HG02588 (cell line): ENCODE measurements around the gene USP48.
"Not testable (repeated sequence)": the region's sequence is repeated elsewhere in the genome, so short reads cannot be mapped to it uniquely, and the experiment has no call there.

ENCODE experiments used
- ATAC-seq: cut with Tn5 transposase; IDR thresholded peaks from one replicate; pipeline ENCODE4 v1.9.1; 2021; ENCODE audit warnings: mild to moderate bottlenecking, moderate library complexity; ENCODE audit not compliant: unreplicated experiment

The USP48 gene

GRCh38 chr1:21641967-21642739 lies 140.8 kb downstream of the USP48 start:
- ATAC-seq, result no peak

- no peak for ATAC-seq
These were observed 141.4 kb downstream of the USP48 start for GRCh38 chr1:21641537-21641936.

GRCh38 chr1:21641076-21641475 lies 141.9 kb downstream of the USP48 start:
- no peak for ATAC-seq

GRCh38 chr1:21640653-21641052 lies 142.3 kb downstream of the USP48 start:
- no peak for ATAC-seq

- no peak for ATAC-seq
These were observed 143.3 kb downstream of the USP48 start for GRCh38 chr1:21639594-21640041.

- ATAC-seq, result no peak
These were observed 144.2 kb downstream of the USP48 start for GRCh38 chr1:21638531-21639341.

- no peak for ATAC-seq
These were observed 145.4 kb downstream of the USP48 start for GRCh38 chr1:21637514-21637913.

- ATAC-seq, result no peak
These were observed 146.9 kb downstream of the USP48 start for GRCh38 chr1:21636029-21636428.

- ATAC-seq, result no peak
These were observed 148.0 kb downstream of the USP48 start for GRCh38 chr1:21634806-21635535.

- ATAC-seq, result no peak
These were observed 148.8 kb downstream of the USP48 start for GRCh38 chr1:21633992-21634805.

GRCh38 chr1:21633141-21633755 lies 149.7 kb downstream of the USP48 start:
- no peak for ATAC-seq

GRCh38 chr1:21631944-21632887 lies 150.7 kb downstream of the USP48 start:
- no peak for ATAC-seq

- ATAC-seq, result not testable (repeated sequence)
These were observed 151.4 kb downstream of the USP48 start for GRCh38 chr1:21631590-21631943.

- ATAC-seq, result no peak
These were observed 152.2 kb downstream of the USP48 start for GRCh38 chr1:21630571-21631343.

- ATAC-seq, result no peak
These were observed 153.0 kb downstream of the USP48 start for GRCh38 chr1:21629971-21630370.

- ATAC-seq, result no peak
These were observed 154.1 kb downstream of the USP48 start for GRCh38 chr1:21628798-21629393.
